Duodenal mucosa (tissue), 2 donors: ENCODE data around the gene PPT1.
"Not testable (repeated sequence)": the region's sequence is repeated elsewhere in the genome, so short reads cannot be mapped to it uniquely, and the experiment has no call there.

Source experiments
- H3K27ac ChIP-seq: one replicate; pipeline ENCODE4 v1.7.0; 2013; ENCODE audit warnings: low read depth, low read length
- H3K27me3 ChIP-seq, 2 donors: one replicate each; pipeline ENCODE4 v1.7.0; 2013; ENCODE audit warnings: low read length in 2 of 2, control low read depth in 1 of 2; ENCODE audit not compliant: insufficient read depth in 2 of 2, control insufficient read depth in 1 of 2
- H3K36me3 ChIP-seq, 2 donors: one replicate each; pipeline ENCODE4 v1.7.0; 2013; ENCODE audit warnings: low read length in 2 of 2, control low read depth in 1 of 2; ENCODE audit not compliant: insufficient read depth in 2 of 2, control insufficient read depth in 1 of 2
- H3K4me1 ChIP-seq, 2 donors: one replicate each; pipeline ENCODE4 v1.7.0; 2013; ENCODE audit warnings: low read length in 2 of 2, control low read depth in 1 of 2; ENCODE audit not compliant: insufficient read depth in 2 of 2, control insufficient read depth in 1 of 2
- H3K4me3 ChIP-seq, 2 donors: one replicate each; pipeline ENCODE4 v1.7.0; 2013; ENCODE audit warnings: low read length in 2 of 2, low read depth in 1 of 2
- H3K9ac ChIP-seq, 2 donors: one replicate each; pipeline ENCODE4 v1.7.0; 2013; ENCODE audit warnings: low read length in 2 of 2, low read depth in 1 of 2
- H3K9me3 ChIP-seq, 2 donors: one replicate each; pipeline ENCODE4 v1.7.0; 2013; ENCODE audit warnings: low read length in 2 of 2, control low read depth in 1 of 2; ENCODE audit not compliant: control insufficient read depth in 1 of 2

Gene PPT1

GRCh38 chr1:40042341-40042740, 54.7 kb downstream of the PPT1 start:
- no peaks in the 10 kb centered on the region for H3K27me3 ChIP-seq
- H3K4me1 ChIP-seq, result peaks cover 29 to 50% of the 10 kb centered on the region in 2 donors
- no peak overlapping the region for H3K27ac ChIP-seq
- H3K9me3 ChIP-seq, result no peaks in the 10 kb centered on the region
- H3K9ac ChIP-seq, result peak overlapping the region; percentile 5 to 14
- H3K4me3 ChIP-seq, result peak overlapping the region; percentile 54 to 99
- peaks cover 0 to 8% of the 10 kb centered on the region in 2 donors for H3K36me3 ChIP-seq

- H3K4me1 ChIP-seq, result peaks cover 33 to 54% of the 10 kb centered on the region in 2 donors
- H3K27me3 ChIP-seq, result no peaks in the 10 kb centered on the region
- peak overlapping the region; percentile 92 for H3K27ac ChIP-seq
- peak overlapping the region; percentile 81 to 97 for H3K9ac ChIP-seq
- peaks cover 0 to 8% of the 10 kb centered on the region in 2 donors for H3K36me3 ChIP-seq
- peak overlapping the region; percentile 97 to 99 for H3K4me3 ChIP-seq
- no peaks in the 10 kb centered on the region for H3K9me3 ChIP-seq
These were observed 55.6 kb downstream of the PPT1 start for GRCh38 chr1:40041466-40041838.

- peak within 1 kb of the TSS; percentile 97 to 99 for H3K4me3 ChIP-seq
- peak within 1 kb of the TSS; percentile 99 to 100 for H3K9ac ChIP-seq
- H3K4me1 ChIP-seq, result peaks cover 37 to 56% of the 10 kb centered on the region in 2 donors
- H3K9me3 ChIP-seq, result no peaks in the 10 kb centered on the region
- H3K36me3 ChIP-seq, result peaks cover 0 to 6% of the 10 kb centered on the region in 2 donors
- H3K27ac ChIP-seq, result peak within 1 kb of the TSS; percentile 100
- H3K27me3 ChIP-seq, result no peaks in the 10 kb centered on the region
These were observed 56.3 kb downstream of the PPT1 start, which contains the start of gene CAP1 for GRCh38 chr1:40040511-40041465. TSS of gene CAP1 (plus strand) at chr1:40040729. CDS start at chr1:40059347, 18,618 bp downstream.

- Histone ChIP-seq H3K9ac (peak overlapping the region; percentile 99 to 100), H3K4me3 (peak overlapping the region; percentile 96 to 97), H3K9me3 (no peaks in the 10 kb centered on the region), H3K27me3 (no peaks in the 10 kb centered on the region), H3K4me1 (peaks cover 36 to 56% of the 10 kb centered on the region in 2 donors), H3K36me3 (no peaks in the 10 kb centered on the region), H3K27ac (peak overlapping the region; percentile 100)
These were observed 57.1 kb downstream of the PPT1 start for GRCh38 chr1:40039757-40040510.

- H3K27me3 ChIP-seq, result no peaks in the 10 kb centered on the region
- H3K9me3 ChIP-seq, result no peaks in the 10 kb centered on the region
- peak overlapping the region; percentile 96 to 97 for H3K4me3 ChIP-seq
- peak overlapping the region; percentile 99 to 100 for H3K9ac ChIP-seq
- H3K27ac ChIP-seq, result peak overlapping the region; percentile 100
- H3K36me3 ChIP-seq, result no peaks in the 10 kb centered on the region
- peaks cover 41 to 60% of the 10 kb centered on the region in 2 donors for H3K4me1 ChIP-seq
These were observed 57.8 kb downstream of the PPT1 start for GRCh38 chr1:40039245-40039756.

GRCh38 chr1:40038697-40039096, 58.4 kb downstream of the PPT1 start:
- peak overlapping the region in 1 of 2 donors; percentile 100 for H3K9ac ChIP-seq
- H3K36me3 ChIP-seq, result no peaks in the 10 kb centered on the region
- peak overlapping the region; percentile 100 for H3K27ac ChIP-seq
- H3K4me1 ChIP-seq, result peaks cover 37 to 54% of the 10 kb centered on the region in 2 donors
- no peaks in the 10 kb centered on the region for H3K9me3 ChIP-seq
- no peak overlapping the region for H3K4me3 ChIP-seq
- no peaks in the 10 kb centered on the region for H3K27me3 ChIP-seq

- not testable (repeated sequence) for H3K9ac ChIP-seq, H3K27ac ChIP-seq, H3K9me3 ChIP-seq, H3K27me3 ChIP-seq, H3K36me3 ChIP-seq, H3K4me3 ChIP-seq
- H3K4me1 ChIP-seq, result peaks cover 29 to 42% of the 10 kb centered on the region in 2 donors
These were observed 59.8 kb downstream of the PPT1 start for GRCh38 chr1:40037254-40037653.

GRCh38 chr1:40036574-40036973, 60.5 kb downstream of the PPT1 start:
- no peaks in the 10 kb centered on the region for H3K9me3 ChIP-seq
- H3K36me3 ChIP-seq, result no peaks in the 10 kb centered on the region
- H3K4me3 ChIP-seq, result no peak overlapping the region
- H3K27ac ChIP-seq, result no peak overlapping the region
- no peaks in the 10 kb centered on the region for H3K27me3 ChIP-seq
- H3K9ac ChIP-seq, result no peak overlapping the region
- peaks cover 26 to 36% of the 10 kb centered on the region in 2 donors for H3K4me1 ChIP-seq

GRCh38 chr1:40034869-40035268, 62.2 kb downstream of the PPT1 start:
- no peaks in the 10 kb centered on the region for H3K27me3 ChIP-seq
- no peak overlapping the region for H3K4me3 ChIP-seq
- no peaks in the 10 kb centered on the region for H3K9me3 ChIP-seq
- peaks cover 31 to 39% of the 10 kb centered on the region in 2 donors for H3K4me1 ChIP-seq
- H3K27ac ChIP-seq, result no peak overlapping the region
- H3K9ac ChIP-seq, result no peak overlapping the region
- H3K36me3 ChIP-seq, result no peaks in the 10 kb centered on the region
